ENCODE measurements around the gene BBIP1.

Gene BBIP1

GRCh38 chr10:110898391-110898790 lies 20.6 kb downstream of the BBIP1 start:
- Histone ChIP-seq H2AFZ (ENCODE audit: low read length) (no peak overlapping the region), H3K27me3 (ENCODE audit: insufficient read depth, low read length) (no peaks in the 10 kb centered on the region), H3K79me2 (ENCODE audit: insufficient read depth, low read length) (0 out of 2 replicates have a peak, but pooled peaks cover 3% of the 10 kb centered on the region), H3K9me2 (ENCODE audit: low read depth, low read length) (no peaks in the 10 kb centered on the region), H3F3A (ENCODE audit: insufficient read depth, low read length) (0 out of 2 replicates have a peak, but pooled peaks cover 6% of the 10 kb centered on the region), H3K27ac (ENCODE audit: low read depth, low read length, poor library complexity, severe bottlenecking) (no peak overlapping the region), H3K4me1 (ENCODE audit: insufficient read depth, low read length, severe bottlenecking) (peaks cover 4% of the 10 kb centered on the region), H4K20me1 (ENCODE audit: insufficient read depth, low read length) (no peaks in the 10 kb centered on the region), H3K36me3 (ENCODE audit: insufficient read depth, low read length) (peaks cover 82% of the 10 kb centered on the region), H3K4me2 (ENCODE audit: low read length) (no peak overlapping the region), H3K9me3 (ENCODE audit: low read length) (no peaks in the 10 kb centered on the region), H3K4me3 (ENCODE audit: low read depth, low read length, poor library complexity, severe bottlenecking) (no peak overlapping the region), H3K9ac (ENCODE audit: low read length) (no peak overlapping the region)
- TF ChIP-seq CTCF (IDR thresholded peaks at IDR 0.05; ENCODE audit: low read length) = no peak

GRCh38 chr10:110897184-110897583 lies 21.8 kb downstream of the BBIP1 start:
- H3K79me2 ChIP-seq (ENCODE audit: insufficient read depth, low read length) = 0 out of 2 replicates have a peak, but pooled peaks cover 3% of the 10 kb centered on the region
- no peak overlapping the region for H3K4me3 ChIP-seq (ENCODE audit: low read depth, low read length, poor library complexity, severe bottlenecking)
- TF ChIP-seq CTCF (IDR thresholded peaks at IDR 0.05; ENCODE audit: low read length) = no peak
- TF ChIP-seq EZH2 (IDR thresholded peaks at IDR 0.05; ENCODE audit: borderline replicate concordance, low read length) = no peak
- no peak overlapping the region for H3K27ac ChIP-seq (ENCODE audit: low read depth, low read length, poor library complexity, severe bottlenecking)
- 0 out of 2 replicates have a peak, but pooled peaks cover 6% of the 10 kb centered on the region for H3F3A ChIP-seq (ENCODE audit: insufficient read depth, low read length)
- peaks cover 90% of the 10 kb centered on the region for H3K36me3 ChIP-seq (ENCODE audit: insufficient read depth, low read length)
- no peaks in the 10 kb centered on the region for H3K9me3 ChIP-seq (ENCODE audit: low read length)
- no peaks in the 10 kb centered on the region for H3K27me3 ChIP-seq (ENCODE audit: insufficient read depth, low read length)
- no peak overlapping the region for H2AFZ ChIP-seq (ENCODE audit: low read length)
- no peaks in the 10 kb centered on the region for H3K9me2 ChIP-seq (ENCODE audit: low read depth, low read length)
- H3K4me1 ChIP-seq (ENCODE audit: insufficient read depth, low read length, severe bottlenecking) = peaks cover 4% of the 10 kb centered on the region
- H3K4me2 ChIP-seq (ENCODE audit: low read length) = no peak overlapping the region
- no peak overlapping the region for H3K9ac ChIP-seq (ENCODE audit: low read length)
- H4K20me1 ChIP-seq (ENCODE audit: insufficient read depth, low read length) = no peaks in the 10 kb centered on the region

- Histone ChIP-seq H3K4me3 (ENCODE audit: low read depth, low read length, poor library complexity, severe bottlenecking) (no peak overlapping the region), H3F3A (ENCODE audit: insufficient read depth, low read length) (0 out of 2 replicates have a peak, but pooled peaks cover 4% of the 10 kb centered on the region), H4K20me1 (ENCODE audit: insufficient read depth, low read length) (no peaks in the 10 kb centered on the region), H3K36me3 (ENCODE audit: insufficient read depth, low read length) (peaks cover 88% of the 10 kb centered on the region), H3K9me2 (ENCODE audit: low read depth, low read length) (no peaks in the 10 kb centered on the region), H3K4me1 (ENCODE audit: insufficient read depth, low read length, severe bottlenecking) (peaks cover 4% of the 10 kb centered on the region), H3K9ac (ENCODE audit: low read length) (no peak overlapping the region), H2AFZ (ENCODE audit: low read length) (no peak overlapping the region), H3K4me2 (ENCODE audit: low read length) (no peak overlapping the region), H3K27me3 (ENCODE audit: insufficient read depth, low read length) (no peaks in the 10 kb centered on the region), H3K79me2 (ENCODE audit: insufficient read depth, low read length) (0 out of 2 replicates have a peak, but pooled peaks cover 3% of the 10 kb centered on the region), H3K27ac (ENCODE audit: low read depth, low read length, poor library complexity, severe bottlenecking) (no peak overlapping the region), H3K9me3 (ENCODE audit: low read length) (no peaks in the 10 kb centered on the region)
- TF ChIP-seq CTCF (IDR thresholded peaks at IDR 0.05; ENCODE audit: low read length) = peak; percentile 63
- no peak for TF ChIP-seq EZH2 (IDR thresholded peaks at IDR 0.05; ENCODE audit: borderline replicate concordance, low read length)
Measured at GRCh38 chr10:110893559-110894179, 25.3 kb downstream of the BBIP1 start.

All from OCI-LY1 (cell line).